IMR-90 (cell line): ENCODE results near the gene KCNK7. TPM values are rescaled to one million over a fixed set of nuclear protein-coding genes. Genes with fewer than 3 reads are reported as not detected.

Experiments used
- ATAC-seq: fragments of 200-7000 bp; cut with Tn5 transposase; 2 replicates; pipeline ENCODE4 v1.9.1; 2020; ENCODE audit warnings: low read depth, mild to moderate bottlenecking, moderate library complexity
- BruUV-seq: library from RNA; stranded (reverse); fragments of 400-500 nt; replicated peaks from 2 replicates; lab custom pipeline; 2021; lab: Mats Ljungman, UMichigan
- CTCF ChIA-PET: fragments of 300-600 bp; formaldehyde crosslinking; extraction: SDS; loops from one replicate; lab custom pipeline; 2021; ENCODE audit warnings: antibody characterized with exemption; lab: Yijun Ruan, JAX
- POLR2A ChIA-PET: fragments of 300-600 bp; sonication (Branson Sonifier 250); formaldehyde crosslinking; loops from one replicate; lab custom pipeline; 2022; ENCODE audit warnings: antibody characterized with exemption; ENCODE audit not compliant: unreplicated experiment; lab: Charles Lee
- DNase-seq: peaks from one replicate; pipeline ENCODE4 v3.0.0; 2013
- H2AFZ ChIP-seq: replicated peaks from 2 replicates; pipeline ENCODE3; 2013; ENCODE audit warnings: low read length, mild to moderate bottlenecking; ENCODE audit not compliant: poor library complexity
- H2AK5ac ChIP-seq: 2 replicates; pipeline ENCODE4 v1.6.1; 2013; ENCODE audit warnings: low read depth, low read length, inconsistent platforms
- H2AK9ac ChIP-seq: replicated peaks from 2 replicates; pipeline ENCODE3; 2013; ENCODE audit warnings: mild to moderate bottlenecking, low read depth, low read length, moderate library complexity; ENCODE audit not compliant: poor library complexity
- H2BK120ac ChIP-seq: 2 replicates; pipeline ENCODE4 v1.6.1; 2013; ENCODE audit warnings: low read depth, low read length, inconsistent platforms
- H2BK15ac ChIP-seq: 3 replicates; pipeline ENCODE4 v1.6.1; 2013; ENCODE audit warnings: low read depth, low read length, inconsistent platforms
- H2BK20ac ChIP-seq: 2 replicates; pipeline ENCODE4 v1.6.1; 2013; ENCODE audit warnings: low read depth, mild to moderate bottlenecking, inconsistent platforms, low read length, moderate library complexity
- H2BK5ac ChIP-seq: 2 replicates; pipeline ENCODE4 v1.6.1; 2013; ENCODE audit warnings: mild to moderate bottlenecking, low read depth, low read length, inconsistent platforms; ENCODE audit not compliant: poor library complexity, severe bottlenecking
- H3K14ac ChIP-seq: replicated peaks from 2 replicates; pipeline ENCODE4 v1.6.1; 2013; ENCODE audit warnings: low read depth, low read length, inconsistent platforms
- H3K18ac ChIP-seq: 2 replicates; pipeline ENCODE4 v1.6.1; 2013; ENCODE audit warnings: low read depth, low read length, control low read depth
- H3K23ac ChIP-seq: 2 replicates; pipeline ENCODE4 v1.6.1; 2013; ENCODE audit warnings: low read depth, low read length, inconsistent platforms
- H3K27ac ChIP-seq: 2 replicates; pipeline ENCODE4 v1.5.1; 2013; ENCODE audit warnings: mild to moderate bottlenecking, control low read depth, low read length; ENCODE audit not compliant: insufficient read depth
- H3K27me3 ChIP-seq: 2 replicates; pipeline ENCODE4 v1.6.1; 2013; ENCODE audit warnings: low read length; ENCODE audit not compliant: control insufficient read depth, insufficient read depth
- H3K36me3 ChIP-seq: 2 replicates; pipeline ENCODE4 v1.6.1; 2013; ENCODE audit warnings: low read length, mixed read lengths; ENCODE audit not compliant: control insufficient read depth, insufficient read depth
- H3K4ac ChIP-seq: 2 replicates; pipeline ENCODE4 v1.6.1; 2013; ENCODE audit warnings: low read depth, low read length, inconsistent platforms
- H3K4me1 ChIP-seq: 2 replicates; pipeline ENCODE4 v1.6.1; 2013; ENCODE audit warnings: low read length, mixed read lengths; ENCODE audit not compliant: control insufficient read depth, insufficient read depth
- H3K4me2 ChIP-seq: 2 replicates; pipeline ENCODE4 v1.6.1; 2013; ENCODE audit warnings: low read depth, mild to moderate bottlenecking, control low read depth, low read length, moderate library complexity
- H3K4me3 ChIP-seq: 2 replicates; pipeline ENCODE4 v1.5.1; 2013; ENCODE audit warnings: low read depth, mild to moderate bottlenecking, control low read depth, low read length, moderate library complexity; ENCODE audit not compliant: insufficient read depth
- H3K56ac ChIP-seq: 2 replicates; pipeline ENCODE4 v1.6.1; 2013; ENCODE audit warnings: low read length, inconsistent platforms; ENCODE audit not compliant: insufficient read depth; ENCODE audit errors: extremely low read depth
- H3K79me1 ChIP-seq, 2 experiments: 2 replicates each; pipeline ENCODE4 v1.6.1; 2013; ENCODE audit warnings: low read length in 2 of 2, inconsistent platforms in 1 of 2, low read depth in 1 of 2
- H3K9ac ChIP-seq: 2 replicates; pipeline ENCODE4 v1.6.1; 2013; ENCODE audit warnings: low read depth, low read length, control low read depth
- H3K9me1 ChIP-seq: 2 replicates; pipeline ENCODE4 v1.6.1; 2013; ENCODE audit warnings: low read length, inconsistent platforms; ENCODE audit not compliant: insufficient read depth
- H3K9me3 ChIP-seq: 2 replicates; pipeline ENCODE4 v1.6.1; 2013; ENCODE audit warnings: low read length; ENCODE audit not compliant: control insufficient read depth, insufficient read depth
- H4K20me1 ChIP-seq: 2 replicates; pipeline ENCODE4 v1.6.1; 2013; ENCODE audit warnings: low read length, inconsistent platforms; ENCODE audit not compliant: insufficient read depth
- H4K5ac ChIP-seq: 2 replicates; pipeline ENCODE4 v1.6.1; 2013; ENCODE audit warnings: mild to moderate bottlenecking, low read depth, low read length, control low read depth
- H4K8ac ChIP-seq, 2 experiments: 2 replicates each; pipeline ENCODE4 v1.6.1; 2013; ENCODE audit warnings: low read depth in 2 of 2, low read length in 2 of 2, control low read depth in 1 of 2, inconsistent platforms in 1 of 2
- H4K91ac ChIP-seq: 2 replicates; pipeline ENCODE4 v1.6.1; 2013; ENCODE audit warnings: low read depth, low read length, inconsistent platforms; ENCODE audit not compliant: insufficient read depth
- POLR2A ChIP-seq: IDR thresholded peaks from 2 replicates; pipeline ENCODE4 v1.6.1; 2012; ENCODE audit warnings: mild to moderate bottlenecking, low read depth, low read length
- SMC3 ChIP-seq: fragments of 150-350 bp; IDR thresholded peaks from 2 replicates; pipeline ENCODE4 v1.6.1; 2016; ENCODE audit warnings: low read depth, mild to moderate bottlenecking, antibody characterized with exemption, low read length, moderate library complexity
- WGBS, 2 experiments: methylation state at CpG; one replicate each; pipeline versions ENCODE4 v1.1.5 to v1.1.7; 2013; ENCODE audit warnings: missing lambda C conversion rate in 2 of 2; ENCODE audit not compliant: insufficient read length in 1 of 2; ENCODE audit errors: extremely low coverage in 2 of 2; 5-methylcytosine and 5-hydroxymethylcytosine counted together
- dilution Hi-C: fragments of 300-500 bp; cut with HindIII; formaldehyde crosslinking; loops from one replicate; pipeline ENCODE4 v1.14.3; 2018; ENCODE audit warnings: low sequenced_read_pairs; ENCODE audit not compliant: unreplicated experiment
- in situ Hi-C: fragments of 300-500 bp; cut with MboI; formaldehyde crosslinking; loops from 3 replicates; pipeline ENCODE4 v1.14.3; 2019; ENCODE audit warnings: low sequenced_read_pairs, inconsistent platforms, mixed read lengths
- intact Hi-C: fragments of 100-400 bp; cut with micrococcal nuclease; formaldehyde crosslinking; loops from 2 replicates; pipeline ENCODE4 v1.10.0; 2022
- polyA plus RNA-seq, 3 experiments: library from polyadenylated mRNA; depleted of rRNA; stranded (reverse); fragments of >200 nt; gene quantifications; 2 replicates each; pipeline ENCODE4 v1.2.3, GENCODE V29; 2012; ENCODE audit warnings: low replicate concordance in 1 of 3
- total RNA-seq: library from RNA; depleted of rRNA; stranded (reverse); fragments of >200 nt; gene quantifications from 2 replicates; pipeline ENCODE4 v1.2.3, GENCODE V29; 2012

Gene KCNK7
- total and polyA plus RNA-seq, 2 of the 4 experiments (the other 2 are of a cell fraction): 0.09 TPM; not detected in 1

DNA sequence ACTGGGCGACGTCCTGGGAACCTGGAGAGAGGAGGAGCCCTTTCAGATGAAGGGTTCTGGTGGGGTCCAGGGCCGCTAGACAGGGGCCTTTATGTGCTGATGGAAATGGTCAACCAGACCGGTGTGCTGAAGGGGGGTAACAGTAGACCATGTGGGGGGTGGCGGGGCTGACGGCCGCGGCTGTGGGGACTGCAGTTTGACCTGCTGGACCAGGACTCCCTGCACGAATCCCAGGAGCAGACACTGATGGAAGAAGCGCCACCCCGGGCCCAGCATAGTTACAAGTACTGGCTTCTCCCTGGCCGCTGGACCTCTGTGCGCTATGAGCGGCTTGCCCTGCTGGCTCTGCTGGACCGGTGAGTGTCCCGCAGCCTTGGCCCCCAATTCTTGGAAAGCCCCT, 26.4 kb upstream of the KCNK7 start:
- Histone ChIP-seq H3K23ac (no peak overlapping the region), H2AFZ (no peak overlapping the region), H2BK120ac (no peak overlapping the region), H3K36me3 (peaks cover 80% of the 10 kb centered on the region), H3K9me3 (no peaks in the 10 kb centered on the region), H2BK20ac (no peak overlapping the region), H3K27ac (no peak overlapping the region), H3K4me3 (no peak overlapping the region), H3K4ac (no peak overlapping the region), H3K9me1 (no peaks in the 10 kb centered on the region), H2AK9ac (no peak overlapping the region), H3K9ac (no peak overlapping the region), H2BK5ac (no peak overlapping the region), H3K79me1 (peaks cover 17 to 29% of the 10 kb centered on the region in 2 experiments), H4K8ac (no peak overlapping the region), H4K91ac (no peak overlapping the region), H3K4me1 (no peaks in the 10 kb centered on the region), H2BK15ac (no peak overlapping the region), H2AK5ac (no peak overlapping the region), H4K5ac (no peak overlapping the region), H4K20me1 (peaks cover 12% of the 10 kb centered on the region), H3K4me2 (no peak overlapping the region), H3K27me3 (no peaks in the 10 kb centered on the region), H3K56ac (no peak overlapping the region), H3K18ac (no peak overlapping the region), H3K14ac (no peak overlapping the region)
- no peak for DNase-seq
- intact Hi-C loops: no loop called here
- no peak for TF ChIP-seq SMC3
- no peak for TF ChIP-seq POLR2A
- dilution Hi-C loops: no loop called here
- ATAC-seq: no peak
- in situ Hi-C loops: no loop called here
- ChIA-PET CTCF (no interaction called here), POLR2A (interaction anchor here (0.5 kb wide), 1 partner anchor 15 kb away, joined by 8 read pairs; no protein-coding TSS in a partner anchor)
- no TSS peak for BruUV-seq
- 98% methylated on average over 11 of the region's 16 CpGs; no CpG with 5 or more reads in 1 of the 2 experiments for WGBS, 2 experiments
